Ramos (cell line): ENCODE measurements around the gene UBE2Q2.
"Not testable (repeated sequence)": the region's sequence is repeated elsewhere in the genome, so short reads cannot be mapped to it uniquely, and the experiment has no call there.

Experiments
- in situ Hi-C: fragments of 300-500 bp; cut with MboI; formaldehyde crosslinking; loops from one replicate; pipeline ENCODE4 v1.14.3; 2022; ENCODE audit warnings: low sequenced_read_pairs; ENCODE audit not compliant: unreplicated experiment

Gene UBE2Q2

GRCh38 chr15:75861750-75862402 is 18.6 kb downstream of the UBE2Q2 start:
- in situ Hi-C loops = no loop called here

DNA sequence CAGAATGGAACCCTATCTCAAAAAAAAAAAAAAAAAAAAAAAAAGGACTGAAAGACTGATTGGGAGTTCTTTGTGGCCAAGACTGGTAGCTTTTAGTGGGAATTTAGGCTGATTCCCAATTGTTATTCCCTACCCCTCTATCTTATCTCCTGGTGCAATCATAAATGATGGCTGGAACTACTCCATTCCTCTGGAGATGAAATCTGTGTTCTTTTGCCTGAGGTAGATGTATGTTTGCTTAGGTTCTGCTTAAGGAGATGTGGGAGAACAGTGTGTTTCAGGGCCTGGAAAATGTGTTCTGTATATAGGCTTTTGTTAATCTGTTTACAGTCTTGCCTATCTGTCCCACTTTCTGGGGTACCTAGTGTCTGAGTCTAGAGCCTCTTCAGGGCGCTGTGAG is 19.5 kb downstream of the UBE2Q2 start:
- in situ Hi-C loops = no loop called here

GRCh38 chr15:75864213-75865059 is 21.2 kb downstream of the UBE2Q2 start:
- in situ Hi-C loops = no loop called here

DNA sequence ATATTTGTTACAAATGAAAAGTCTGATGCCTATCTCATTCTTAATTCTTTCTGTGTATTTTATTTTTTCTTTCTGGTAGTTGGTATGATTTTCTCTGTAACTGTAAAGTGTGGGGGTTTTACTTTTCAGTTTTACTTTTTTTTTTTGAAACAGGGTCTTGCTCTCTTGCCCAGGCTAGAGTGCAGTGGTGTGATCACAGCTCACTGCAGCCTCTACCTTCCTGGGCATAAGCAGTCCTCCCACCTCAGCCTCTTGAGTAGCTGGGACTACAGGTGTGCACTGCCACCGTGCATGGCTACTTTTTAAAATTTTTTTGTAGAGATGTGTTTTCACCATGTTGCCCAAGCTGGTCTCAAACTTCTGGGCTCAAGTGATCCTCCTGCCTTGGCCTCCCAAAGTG is 22.8 kb downstream of the UBE2Q2 start:
- in situ Hi-C loops = not testable (repeated sequence)

DNA sequence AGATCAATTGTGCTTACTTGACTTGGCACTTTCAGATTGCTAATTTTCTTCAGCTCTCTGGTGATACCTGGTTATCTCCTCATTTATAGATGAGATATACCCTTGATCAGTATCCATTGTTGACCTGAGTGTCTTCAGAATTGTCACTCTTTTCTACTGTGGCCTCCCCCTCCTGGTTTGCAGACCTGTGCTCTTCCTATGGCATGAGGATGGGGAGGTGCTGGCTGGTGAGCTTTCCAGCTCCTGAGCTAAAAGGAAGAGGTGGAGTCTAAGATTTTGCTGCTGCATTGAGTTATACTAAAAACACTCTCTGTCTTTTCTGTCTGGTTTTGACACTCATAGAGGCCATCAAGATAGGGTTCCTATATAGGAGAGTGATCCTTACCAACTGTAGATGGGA is 23.7 kb downstream of the UBE2Q2 start:
- in situ Hi-C loops = no loop called here

DNA sequence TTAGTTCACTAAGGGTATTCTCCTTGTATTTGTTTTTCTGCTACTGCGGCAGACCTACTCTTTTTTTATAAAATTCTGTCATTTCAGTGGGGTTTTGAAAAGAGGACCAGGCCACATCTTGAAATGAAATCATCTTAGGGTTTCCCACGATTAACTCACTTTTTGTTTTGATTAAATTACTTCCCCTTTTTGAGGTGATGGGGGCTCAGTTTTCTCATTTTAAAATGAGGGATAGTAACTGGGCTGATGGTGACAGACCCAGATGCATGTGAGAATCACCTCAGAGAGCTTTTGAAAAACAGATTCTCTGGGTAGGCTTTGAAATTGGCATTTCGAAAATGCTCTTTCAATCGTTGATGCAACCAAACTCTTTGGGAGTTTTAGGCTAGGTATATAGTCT is 24.2 kb downstream of the UBE2Q2 start:
- in situ Hi-C loops = no loop called here

DNA sequence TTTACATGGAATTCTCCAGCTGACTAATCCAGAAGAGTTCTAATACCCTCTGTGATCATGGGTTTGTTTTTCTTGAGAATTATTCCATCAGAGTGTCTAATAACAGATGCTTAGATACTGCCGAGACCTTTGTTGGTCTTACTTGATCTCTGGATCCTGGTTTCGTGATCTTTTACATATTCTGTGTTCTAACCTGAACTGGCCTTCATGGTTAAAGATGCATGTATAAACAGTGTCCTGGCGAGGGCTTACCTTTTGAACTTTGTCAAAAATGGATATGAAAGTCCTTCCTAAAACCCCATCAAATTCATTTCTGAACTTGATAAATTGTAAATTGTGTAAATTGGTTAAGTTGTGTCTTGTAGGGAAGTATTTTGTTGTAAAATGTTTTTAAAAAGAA is 24.8 kb downstream of the UBE2Q2 start:
- in situ Hi-C loops = no loop called here

- in situ Hi-C loops = no loop called here
These were observed 26.2 kb downstream of the UBE2Q2 start for GRCh38 chr15:75869446-75869845.

DNA sequence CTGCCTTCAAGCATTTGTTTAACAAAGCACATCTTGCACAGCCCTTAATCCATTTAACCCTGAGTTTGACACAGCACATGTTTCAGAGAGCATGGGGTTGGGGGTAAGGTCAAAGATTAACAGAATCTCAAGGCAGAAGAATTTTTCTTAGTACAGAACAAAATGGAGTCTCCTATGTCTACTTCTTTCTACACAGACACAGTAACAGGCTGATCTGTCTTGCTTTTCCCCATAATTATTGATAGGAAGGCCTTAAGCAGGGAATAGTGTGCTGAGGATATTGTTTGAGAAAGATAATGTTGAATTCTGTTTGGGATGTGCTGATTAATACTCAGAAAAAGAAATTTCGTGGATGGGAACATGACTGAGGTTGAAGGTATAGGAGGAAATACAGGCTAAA is 28.3 kb downstream of the UBE2Q2 start:
- in situ Hi-C loops = not testable (repeated sequence)

DNA sequence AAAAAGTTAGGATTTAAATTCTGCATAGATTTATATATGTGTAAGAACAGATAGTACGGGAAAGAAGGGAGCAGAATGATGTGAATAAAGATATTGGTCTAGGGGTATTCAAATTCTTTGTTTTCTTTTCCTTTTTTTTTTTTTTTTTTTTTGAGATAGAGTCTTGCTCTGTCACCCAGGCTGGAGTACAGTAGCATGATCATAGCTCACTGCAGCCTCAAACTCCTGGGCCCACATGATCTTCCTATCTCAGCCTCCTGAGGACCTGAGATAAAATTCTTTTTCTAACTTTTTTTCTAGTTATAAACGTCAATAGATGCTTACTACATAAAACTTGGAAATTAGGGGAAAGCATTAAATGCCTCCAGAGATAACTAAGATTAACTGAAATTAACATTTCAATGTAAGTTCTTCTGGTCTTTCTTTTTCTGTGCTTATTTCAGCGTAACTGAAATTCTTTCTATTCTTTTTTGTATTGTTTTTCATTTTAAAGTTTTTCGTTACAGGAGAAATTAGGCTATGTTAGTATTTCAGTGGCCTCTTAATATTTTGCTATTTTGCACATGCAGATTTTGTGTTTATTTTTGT is 29.2 kb downstream of the UBE2Q2 start:
- in situ Hi-C loops = no loop called here

DNA sequence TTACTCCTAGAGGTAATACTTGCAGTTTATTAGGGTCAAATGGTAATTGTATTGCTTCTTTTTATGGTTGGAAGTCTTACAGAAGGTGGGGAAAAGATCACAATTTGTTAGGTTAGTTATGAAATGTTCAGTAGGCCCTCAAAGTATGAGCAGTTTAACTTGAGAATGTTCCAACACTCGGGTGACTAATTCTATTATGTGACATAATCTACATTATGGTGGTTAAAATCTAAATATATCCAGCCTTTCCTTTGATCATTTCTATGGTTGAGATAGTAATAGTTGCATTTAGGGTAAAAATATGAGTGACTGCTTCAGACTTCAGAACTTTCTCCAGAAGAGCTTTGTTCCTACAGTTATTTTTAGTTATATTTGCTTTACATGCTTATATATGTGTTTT is 40.8 kb downstream of the UBE2Q2 start:
- in situ Hi-C loops = no loop called here

GRCh38 chr15:75887178-75887577 is 43.9 kb downstream of the UBE2Q2 start:
- in situ Hi-C loops = no loop called here

DNA sequence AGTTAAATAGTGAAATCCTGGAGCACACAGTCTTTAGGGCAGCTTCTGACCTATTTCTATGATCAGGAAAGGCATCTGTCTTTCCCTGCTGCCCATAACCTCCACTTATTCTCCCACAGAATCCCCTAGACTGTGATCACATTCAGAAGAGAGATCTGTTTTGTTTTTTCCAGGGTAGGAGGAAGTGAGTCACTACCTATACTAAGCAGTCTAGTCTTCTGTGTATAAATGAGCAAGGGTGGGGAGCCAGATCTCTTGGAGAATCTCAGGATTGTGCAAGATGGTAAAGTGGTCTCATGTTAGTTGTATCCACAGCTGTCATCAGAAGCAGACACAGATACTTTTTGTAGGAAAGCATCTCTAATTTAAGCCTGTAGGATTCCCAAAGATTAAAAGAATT is 48.6 kb downstream of the UBE2Q2 start:
- in situ Hi-C loops = no loop called here

DNA sequence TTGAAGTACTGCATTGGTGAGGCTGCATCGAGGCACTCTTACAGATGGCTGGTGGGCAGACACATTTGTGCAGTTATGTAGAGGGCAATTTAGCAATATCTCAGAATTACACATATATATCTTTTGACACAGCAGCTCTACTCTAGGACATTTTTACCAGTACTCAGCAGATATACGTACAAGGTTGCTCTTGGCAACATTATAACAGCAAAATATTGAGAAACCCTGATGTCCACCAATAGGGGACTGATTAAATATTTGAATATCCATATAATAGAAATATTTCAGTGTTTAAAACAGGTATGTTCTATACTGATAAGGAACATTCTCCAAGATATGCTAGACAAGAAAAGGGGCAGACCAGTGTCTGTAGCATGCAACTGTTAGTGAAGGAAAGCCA is 52.5 kb downstream of the UBE2Q2 start:
- in situ Hi-C loops = no loop called here

- in situ Hi-C loops = no loop called here
These were observed 57.3 kb downstream of the UBE2Q2 start for GRCh38 chr15:75900577-75900976.

GRCh38 chr15:75902129-75902557 is 58.9 kb downstream of the UBE2Q2 start:
- in situ Hi-C loops = no loop called here

DNA sequence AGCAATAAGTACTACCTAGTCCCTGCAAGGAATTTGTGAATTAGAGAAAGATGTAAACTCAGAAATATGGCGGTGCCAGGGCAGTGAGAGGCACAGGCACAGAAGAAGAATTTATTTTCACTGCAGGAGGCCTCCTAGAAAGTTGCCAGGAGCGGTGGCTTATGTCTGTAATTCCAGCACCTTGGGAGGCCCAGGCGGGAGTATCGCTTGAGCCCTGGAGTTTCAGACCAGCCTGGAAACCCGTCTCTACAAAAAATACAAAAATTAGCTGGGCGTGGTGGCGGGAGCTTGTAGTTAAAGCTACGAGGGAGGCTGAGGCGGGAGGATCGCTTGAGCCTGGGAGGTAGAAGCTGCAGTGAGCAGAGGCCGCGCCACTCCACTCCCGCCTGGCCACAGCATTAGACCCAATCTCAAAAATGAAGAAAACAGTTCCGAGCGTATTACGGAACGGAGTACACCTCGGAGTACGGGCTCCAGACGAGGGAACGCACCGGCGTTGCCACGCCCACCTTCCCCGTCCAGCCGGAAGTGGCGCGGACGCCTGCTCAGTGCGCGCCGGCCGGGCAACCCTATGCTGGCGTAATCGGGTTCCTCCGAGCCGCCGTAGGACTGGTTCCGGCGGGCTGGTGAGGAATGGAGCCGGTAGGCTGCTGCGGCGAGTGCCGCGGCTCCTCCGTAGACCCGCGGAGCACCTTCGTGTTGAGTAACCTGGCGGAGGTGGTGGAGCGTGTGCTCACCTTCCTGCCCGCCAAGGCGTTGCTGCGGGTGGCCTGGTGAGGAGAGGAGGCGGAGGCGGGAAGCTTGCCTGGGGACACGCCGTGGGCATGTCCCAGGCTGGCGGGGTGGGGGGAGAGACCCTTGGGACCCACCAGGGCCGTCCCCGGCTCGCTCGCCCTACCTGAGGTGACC is 60.3 kb downstream of the UBE2Q2 start, which contains the start of gene FBXO22:
Gene FBXO22 (plus strand): TSS at position 548 of the 909 bp plus-strand sequence. CDS start 86 bp downstream, at position 634.
- in situ Hi-C loops = no loop called here

GRCh38 chr15:75905231-75905630 is 62.0 kb downstream of the UBE2Q2 start:
- in situ Hi-C loops = no loop called here

GRCh38 chr15:75910355-75910754 is 67.1 kb downstream of the UBE2Q2 start:
- in situ Hi-C loops = not testable (repeated sequence)

DNA sequence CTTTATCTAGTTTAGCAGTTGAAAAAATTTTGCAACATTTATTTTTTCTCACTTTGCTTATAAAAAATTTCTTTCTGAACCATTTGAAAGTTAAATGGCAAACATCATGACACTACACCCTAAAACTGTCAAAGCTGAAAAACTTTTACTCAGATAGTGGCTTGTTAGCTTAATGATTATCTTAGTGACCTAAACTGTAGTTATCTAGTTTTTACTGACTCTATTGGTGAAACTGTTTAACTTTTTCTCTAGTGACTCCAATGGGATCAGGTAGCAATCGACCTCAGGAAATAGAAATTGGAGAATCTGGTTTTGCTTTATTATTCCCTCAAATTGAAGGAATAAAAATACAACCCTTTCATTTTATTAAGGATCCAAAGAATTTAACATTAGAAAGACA is 73.7 kb downstream of the UBE2Q2 start:
- in situ Hi-C loops = no loop called here
